Measurements from ENCODE around the gene XKR7.

Gene XKR7

GRCh38 chr20:32006053-32006452 is 38.1 kb downstream of the XKR7 start:
- TF ChIP-seq CTCF (IDR thresholded peaks at IDR 0.05; ENCODE audit: low read depth, low read length) = no peak
- DNase-seq (ENCODE audit: extremely low read depth, low read depth) = no peak

- DNase-seq (ENCODE audit: extremely low read depth, low read depth) = no peak
- no peak for TF ChIP-seq CTCF (IDR thresholded peaks at IDR 0.05; ENCODE audit: low read depth, low read length)
Observed at GRCh38 chr20:32006841-32007786, 39.2 kb downstream of the XKR7 start.

- TF ChIP-seq CTCF (IDR thresholded peaks at IDR 0.05; ENCODE audit: low read depth, low read length) = no peak
- DNase-seq (ENCODE audit: extremely low read depth, low read depth) = no peak
Observed at GRCh38 chr20:32007787-32008616, 40.1 kb downstream of the XKR7 start.

- no peak for DNase-seq (ENCODE audit: extremely low read depth, low read depth)
- no peak for TF ChIP-seq CTCF (IDR thresholded peaks at IDR 0.05; ENCODE audit: low read depth, low read length)
Observed at GRCh38 chr20:32009564-32009963, 41.6 kb downstream of the XKR7 start.

GRCh38 chr20:32010101-32010500 is 42.1 kb downstream of the XKR7 start, which contains the start of gene CCM2L:
CCM2L (plus strand) TSS chr20:32010438; CDS start chr20:32010455, 17 bp downstream.
- no peak for DNase-seq (ENCODE audit: extremely low read depth, low read depth)
- TF ChIP-seq CTCF (IDR thresholded peaks at IDR 0.05; ENCODE audit: low read depth, low read length) = no peak

GRCh38 chr20:32010666-32011065 is 42.7 kb downstream of the XKR7 start:
- no peak for TF ChIP-seq CTCF (IDR thresholded peaks at IDR 0.05; ENCODE audit: low read depth, low read length)
- DNase-seq (ENCODE audit: extremely low read depth, low read depth) = no peak
